SH-SY5Y (cell line): ENCODE results near the gene PSPC1.

Experiments
- GATA2 ChIP-seq: IDR thresholded peaks from 2 replicates; pipeline ENCODE4 v1.6.1; 2011; ENCODE audit warnings: mild to moderate bottlenecking, low read depth, low read length
- GATA3 ChIP-seq: IDR thresholded peaks from 2 replicates; pipeline ENCODE4 v1.6.1; 2011; ENCODE audit warnings: low read depth, mild to moderate bottlenecking, low read length, moderate library complexity

DNA sequence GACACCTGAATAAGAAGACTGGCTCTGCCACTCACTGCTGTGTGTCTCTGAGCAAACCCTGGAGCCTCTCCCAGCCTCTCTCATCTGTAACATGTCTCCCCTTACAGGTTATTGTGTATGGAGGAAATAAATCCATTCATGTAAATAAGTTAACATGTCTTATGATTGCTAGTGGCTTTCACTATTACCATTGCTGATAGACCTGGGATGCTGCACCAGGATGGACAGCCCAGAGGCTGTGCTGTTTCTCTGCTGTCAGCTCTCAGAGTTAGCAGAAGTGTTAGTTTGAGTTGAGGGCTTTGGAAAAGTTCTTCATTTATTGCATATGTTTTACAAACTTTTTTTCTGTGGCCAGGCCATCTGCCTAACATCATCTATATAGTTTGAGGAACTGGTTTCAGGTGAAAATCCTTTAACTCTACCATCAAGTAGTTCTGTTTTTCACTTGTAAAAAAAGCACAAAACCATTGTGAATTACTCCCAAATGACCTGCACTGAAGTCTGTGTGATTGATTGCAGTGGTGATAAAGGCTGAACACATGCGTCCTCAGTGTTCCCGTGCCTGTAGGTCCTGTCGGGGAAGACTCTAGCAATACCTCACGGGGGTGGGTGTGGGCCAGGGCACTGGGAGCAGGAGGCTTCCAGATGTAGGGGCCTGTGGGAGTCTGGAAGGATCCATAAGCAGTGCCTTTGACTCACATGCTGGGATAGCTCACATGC lies 124.7 kb downstream of the PSPC1 start:
- TF ChIP-seq GATA2 (peak; percentile 78), GATA3 (peak; percentile 50; the same call in 1 of the 2 replicates)
